ENCODE measurements around the gene CFAP299.

- no peak for TF ChIP-seq POLR2A (IDR thresholded peaks at IDR 0.05; ENCODE audit: low read depth, low read length)
- TF ChIP-seq POLR2AphosphoS5 (IDR thresholded peaks at IDR 0.05; ENCODE audit: low read depth, low read length), result no peak
- TF ChIP-seq TAF1 (IDR thresholded peaks at IDR 0.05; ENCODE audit: low read depth, low read length), result no peak
- TF ChIP-seq SPI1 (IDR thresholded peaks at IDR 0.05; ENCODE audit: low read depth, low read length), result no peak
- no peak for TF ChIP-seq PAX5 (IDR thresholded peaks at IDR 0.05; ENCODE audit: insufficient read depth, low read length, severe bottlenecking)
Measured at GRCh38 chr4:80361329-80361900, 25.9 kb downstream of the CFAP299 start.

Measured in GM12891 (cell line).